ENCODE measurements around the gene KIF20A.

- TF ChIP-seq YY1 (IDR thresholded peaks at IDR 0.05; ENCODE audit: low read depth) (no peak), TAF1 (IDR thresholded peaks at IDR 0.05; ENCODE audit: low read depth) (no peak), MAX (IDR thresholded peaks at IDR 0.05) (no peak), EP300 (IDR thresholded peaks at IDR 0.05; ENCODE audit: borderline replicate concordance) (no peak)
These were observed 54.4 kb downstream of the KIF20A start for GRCh38 chr5:138233280-138233679.

All from Ishikawa (cell line).